Mesendoderm (in vitro differentiated cells): ENCODE data around the gene ATP13A2.

Experiments used
- DNase-seq: peaks from one replicate; pipeline ENCODE4 v3.0.0; 2013
- H2AK5ac ChIP-seq: 2 replicates; pipeline ENCODE4 v1.6.1; 2013; ENCODE audit warnings: low read length, inconsistent platforms
- H2BK120ac ChIP-seq: 2 replicates; pipeline ENCODE4 v1.6.1; 2013; ENCODE audit warnings: low read depth, mild to moderate bottlenecking, low read length, moderate library complexity, mixed read lengths
- H2BK15ac ChIP-seq: replicated peaks from 2 replicates; pipeline ENCODE4 v1.6.1; 2013; ENCODE audit warnings: low read depth, mild to moderate bottlenecking, moderate library complexity
- H2BK5ac ChIP-seq: 2 replicates; pipeline ENCODE4 v1.6.1; 2013; ENCODE audit warnings: low read length, inconsistent platforms
- H3K18ac ChIP-seq: 2 replicates; pipeline ENCODE4 v1.6.1; 2013; ENCODE audit warnings: mild to moderate bottlenecking, low read length, mixed read lengths
- H3K23ac ChIP-seq: one replicate; pipeline ENCODE4 v1.6.1; 2013; ENCODE audit warnings: low read length
- H3K27ac ChIP-seq: 2 replicates; pipeline ENCODE4 v1.5.1; 2013; ENCODE audit warnings: low read depth, mild to moderate bottlenecking, inconsistent platforms, low read length, moderate library complexity
- H3K27me3 ChIP-seq: 2 replicates; pipeline ENCODE4 v1.6.1; 2013; ENCODE audit warnings: low read length, control low read depth, mild to moderate bottlenecking, inconsistent platforms; ENCODE audit not compliant: insufficient read depth, poor library complexity
- H3K36me3 ChIP-seq: 2 replicates; pipeline ENCODE4 v1.6.1; 2013; ENCODE audit warnings: low read length, inconsistent platforms; ENCODE audit not compliant: control insufficient read depth, insufficient read depth
- H3K4ac ChIP-seq: one replicate; pipeline ENCODE4 v1.6.1; 2013; ENCODE audit warnings: low read depth, mild to moderate bottlenecking, low read length, moderate library complexity
- H3K4me1 ChIP-seq: 2 replicates; pipeline ENCODE4 v1.6.1; 2013; ENCODE audit warnings: low read depth, low read length, inconsistent platforms; ENCODE audit not compliant: control insufficient read depth
- H3K4me2 ChIP-seq: 2 replicates; pipeline ENCODE4 v1.6.1; 2013; ENCODE audit warnings: low read length
- H3K4me3 ChIP-seq: 2 replicates; pipeline ENCODE4 v1.5.1; 2013; ENCODE audit warnings: mild to moderate bottlenecking, low read length
- H3K56ac ChIP-seq: one replicate; pipeline ENCODE4 v1.6.1; 2013; ENCODE audit warnings: low read length
- H3K79me1 ChIP-seq: 2 replicates; pipeline ENCODE4 v1.6.1; 2013; ENCODE audit warnings: low read length, inconsistent platforms
- H3K79me2 ChIP-seq: 2 replicates; pipeline ENCODE4 v1.6.1; 2013; ENCODE audit warnings: mild to moderate bottlenecking, low read length; ENCODE audit not compliant: control insufficient read depth, insufficient read depth
- H3K9ac ChIP-seq: 2 replicates; pipeline ENCODE4 v1.6.1; 2013; ENCODE audit warnings: low read length, inconsistent platforms
- H4K5ac ChIP-seq: one replicate; pipeline ENCODE4 v1.6.1; 2013; ENCODE audit warnings: low read length
- H4K8ac ChIP-seq: one replicate; pipeline ENCODE4 v1.6.1; 2013; ENCODE audit warnings: low read depth, mild to moderate bottlenecking, control low read depth, low read length, moderate library complexity
- WGBS: extraction: QIAGEN DNeasy Blood & Tissue Kit; methylation state at CpG from one replicate; pipeline ENCODE4 v1.1.7; 2013; ENCODE audit warnings: low lambda C conversion rate, missing lambda C conversion rate; ENCODE audit not compliant: insufficient coverage; ENCODE audit errors: extremely low coverage; 5-methylcytosine and 5-hydroxymethylcytosine counted together

Gene ATP13A2

DNA sequence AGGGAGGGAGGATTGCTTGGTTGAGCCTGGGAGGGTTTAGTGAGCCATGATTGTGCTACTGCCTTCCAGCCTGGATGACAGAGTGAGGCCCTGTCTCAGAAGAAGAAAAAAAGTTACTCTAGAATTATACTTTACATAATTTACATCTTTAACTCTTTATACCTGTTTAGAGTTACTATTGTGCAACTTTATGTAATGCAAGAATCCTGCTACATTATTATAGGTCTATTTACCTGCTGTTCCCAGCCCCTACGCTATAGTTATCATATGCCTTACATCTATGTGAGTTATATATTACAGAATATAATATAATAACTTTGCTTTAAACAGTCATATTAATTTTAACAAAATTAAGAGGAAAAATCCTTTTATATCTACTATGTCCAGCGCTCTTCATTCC lies 27.8 kb upstream of the ATP13A2 start:
- H3K18ac ChIP-seq, result no peak overlapping the region
- H3K4me1 ChIP-seq, result no peaks in the 10 kb centered on the region
- no peak overlapping the region for H3K56ac ChIP-seq
- peaks cover 3% of the 10 kb centered on the region for H3K36me3 ChIP-seq
- H3K27ac ChIP-seq, result no peak overlapping the region
- H2BK120ac ChIP-seq, result no peak overlapping the region
- H4K8ac ChIP-seq, result no peak overlapping the region
- no peak overlapping the region for H3K4me2 ChIP-seq
- H2AK5ac ChIP-seq, result no peak overlapping the region
- H3K4me3 ChIP-seq, result no peak overlapping the region
- no peak overlapping the region for H3K23ac ChIP-seq
- WGBS, result no CpG with 5 or more reads among the region's 2 CpGs
- H4K5ac ChIP-seq, result no peak overlapping the region
- no peak overlapping the region for H3K9ac ChIP-seq
- H3K4ac ChIP-seq, result no peak overlapping the region
- no peak for DNase-seq
- no peak overlapping the region for H2BK15ac ChIP-seq
- H3K79me1 ChIP-seq, result no peaks in the 10 kb centered on the region
- H3K27me3 ChIP-seq, result no peaks in the 10 kb centered on the region
- no peak overlapping the region for H2BK5ac ChIP-seq
- H3K79me2 ChIP-seq, result no peaks in the 10 kb centered on the region

DNA sequence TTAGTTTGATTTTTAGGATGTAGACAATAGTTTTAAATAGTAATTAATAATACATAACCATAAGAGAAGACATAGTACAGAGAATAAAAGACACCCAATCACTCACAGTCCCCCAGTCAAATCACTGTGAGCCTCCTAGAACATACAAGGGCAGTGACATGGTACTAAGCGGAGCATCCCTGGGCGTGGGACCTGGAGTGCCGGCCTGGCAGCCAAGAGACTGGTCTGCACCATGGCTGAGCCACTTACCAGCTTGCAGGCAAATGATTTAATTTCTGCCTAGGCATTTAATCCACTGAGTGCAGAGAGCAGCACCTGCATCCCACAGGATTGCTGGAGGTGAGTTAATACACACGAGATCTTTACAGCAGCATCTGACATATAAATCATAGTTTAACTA lies 21.8 kb upstream of the ATP13A2 start:
- Histone ChIP-seq H3K4me1 (no peaks in the 10 kb centered on the region), H4K8ac (no peak overlapping the region), H3K4me2 (no peak overlapping the region), H3K36me3 (peaks cover 4% of the 10 kb centered on the region), H4K5ac (no peak overlapping the region), H2BK15ac (no peak overlapping the region), H2AK5ac (no peak overlapping the region), H3K56ac (no peak overlapping the region), H2BK5ac (no peak overlapping the region), H3K4ac (no peak overlapping the region), H3K4me3 (no peak overlapping the region), H3K27ac (no peak overlapping the region), H3K79me1 (no peaks in the 10 kb centered on the region), H2BK120ac (no peak overlapping the region), H3K18ac (no peak overlapping the region), H3K79me2 (no peaks in the 10 kb centered on the region), H3K27me3 (no peaks in the 10 kb centered on the region), H3K23ac (no peak overlapping the region), H3K9ac (no peak overlapping the region)
- no peak for DNase-seq
- no CpG with 5 or more reads among the region's 4 CpGs for whole genome bisulfite sequencing

DNA sequence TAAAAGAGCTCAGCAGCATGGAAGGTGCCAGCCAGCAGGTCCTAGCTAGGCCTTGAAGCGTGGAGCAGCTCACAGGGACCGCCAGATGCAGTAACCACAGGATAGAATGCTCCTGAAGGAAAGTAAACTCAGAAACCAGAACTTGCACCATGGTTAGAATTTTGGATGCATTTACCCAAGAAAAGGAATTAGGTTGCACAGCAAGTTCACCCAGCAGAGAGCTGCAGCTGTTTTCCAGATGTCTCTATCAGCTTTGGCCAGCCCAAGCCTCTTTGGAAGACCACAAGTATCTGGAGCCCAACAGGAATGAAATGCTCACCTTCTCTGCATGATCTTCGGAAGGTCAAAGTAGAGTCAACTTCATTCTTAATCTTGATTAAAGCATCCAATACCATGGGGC lies 21.0 kb upstream of the ATP13A2 start:
- no peak overlapping the region for H3K56ac ChIP-seq
- H3K79me2 ChIP-seq, result no peaks in the 10 kb centered on the region
- no CpG with 5 or more reads among the region's 3 CpGs for WGBS
- H2BK120ac ChIP-seq, result no peak overlapping the region
- H3K4ac ChIP-seq, result no peak overlapping the region
- H3K27ac ChIP-seq, result no peak overlapping the region
- H2AK5ac ChIP-seq, result no peak overlapping the region
- H2BK5ac ChIP-seq, result no peak overlapping the region
- no peaks in the 10 kb centered on the region for H3K4me1 ChIP-seq
- no peak overlapping the region for H3K4me2 ChIP-seq
- no peak overlapping the region for H2BK15ac ChIP-seq
- H3K27me3 ChIP-seq, result no peaks in the 10 kb centered on the region
- no peak overlapping the region for H3K9ac ChIP-seq
- H3K79me1 ChIP-seq, result no peaks in the 10 kb centered on the region
- no peak overlapping the region for H4K5ac ChIP-seq
- peaks cover 4% of the 10 kb centered on the region for H3K36me3 ChIP-seq
- H4K8ac ChIP-seq, result no peak overlapping the region
- H3K4me3 ChIP-seq, result no peak overlapping the region
- H3K18ac ChIP-seq, result no peak overlapping the region
- H3K23ac ChIP-seq, result no peak overlapping the region
- no peak for DNase-seq

DNA sequence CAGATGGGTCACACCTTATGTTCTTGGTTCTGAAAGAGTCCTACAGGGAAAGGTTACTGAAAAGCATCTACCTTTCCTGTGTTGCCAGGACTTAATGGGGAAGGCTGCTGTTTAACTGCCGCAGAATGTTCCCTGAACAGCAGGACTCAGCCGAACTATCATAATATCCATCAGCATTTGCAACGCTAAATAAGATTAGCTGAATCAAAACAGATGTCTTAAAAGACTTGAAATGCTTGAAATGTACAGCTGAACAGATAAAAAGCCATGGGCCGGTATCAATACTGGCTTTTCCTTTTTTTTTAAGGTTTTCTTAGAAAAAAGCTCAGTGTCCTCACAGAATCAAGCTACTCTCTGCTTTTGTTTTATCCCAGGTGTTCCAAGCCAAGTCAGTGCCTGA lies 19.7 kb upstream of the ATP13A2 start:
- no peaks in the 10 kb centered on the region for H3K4me1 ChIP-seq
- peaks cover 10% of the 10 kb centered on the region for H3K36me3 ChIP-seq
- no peak overlapping the region for H3K9ac ChIP-seq
- no peak overlapping the region for H2BK120ac ChIP-seq
- H4K8ac ChIP-seq, result no peak overlapping the region
- no peak overlapping the region for H3K18ac ChIP-seq
- no peak overlapping the region for H3K56ac ChIP-seq
- no peak overlapping the region for H3K4me2 ChIP-seq
- no peak overlapping the region for H3K4me3 ChIP-seq
- no CpG with 5 or more reads among the region's 4 CpGs for WGBS
- H4K5ac ChIP-seq, result no peak overlapping the region
- no peak for DNase-seq
- no peak overlapping the region for H2BK5ac ChIP-seq
- H3K4ac ChIP-seq, result no peak overlapping the region
- H2AK5ac ChIP-seq, result no peak overlapping the region
- no peak overlapping the region for H2BK15ac ChIP-seq
- H3K79me1 ChIP-seq, result no peaks in the 10 kb centered on the region
- H3K23ac ChIP-seq, result no peak overlapping the region
- H3K27me3 ChIP-seq, result no peaks in the 10 kb centered on the region
- H3K27ac ChIP-seq, result no peak overlapping the region
- no peaks in the 10 kb centered on the region for H3K79me2 ChIP-seq

DNA sequence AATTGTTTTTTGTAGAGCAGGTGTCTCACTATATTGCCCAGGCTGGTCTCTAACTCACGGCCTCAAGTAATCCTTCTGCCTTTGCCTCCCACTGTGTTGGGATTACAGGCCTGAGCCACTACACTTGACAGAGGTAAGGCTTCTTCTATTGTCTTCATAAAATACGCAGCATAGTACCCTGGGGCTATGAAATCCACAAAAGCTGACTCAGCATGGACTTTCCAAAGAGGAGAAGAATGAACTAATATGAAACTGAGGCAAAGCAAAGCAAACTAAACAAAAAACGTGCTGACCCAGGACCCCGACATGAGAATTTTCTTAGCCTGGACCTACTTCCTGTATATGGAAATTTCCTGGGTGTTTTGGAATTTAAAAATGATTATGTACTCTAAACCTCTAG lies 18.5 kb upstream of the ATP13A2 start:
- DNase-seq, result peak; percentile 51
- Histone ChIP-seq H2BK5ac (no peak overlapping the region), H3K79me2 (no peaks in the 10 kb centered on the region), H3K27me3 (no peaks in the 10 kb centered on the region), H3K4me2 (no peak overlapping the region), H3K27ac (no peak overlapping the region), H2BK15ac (no peak overlapping the region), H3K56ac (no peak overlapping the region), H3K79me1 (no peaks in the 10 kb centered on the region), H3K4ac (no peak overlapping the region), H3K36me3 (peaks cover 13% of the 10 kb centered on the region), H3K4me3 (no peak overlapping the region), H3K18ac (no peak overlapping the region), H3K23ac (no peak overlapping the region), H4K8ac (no peak overlapping the region), H2BK120ac (no peak overlapping the region), H3K4me1 (no peaks in the 10 kb centered on the region), H2AK5ac (no peak overlapping the region), H3K9ac (no peak overlapping the region), H4K5ac (no peak overlapping the region)
- WGBS, result no CpG with 5 or more reads among the region's 4 CpGs

DNA sequence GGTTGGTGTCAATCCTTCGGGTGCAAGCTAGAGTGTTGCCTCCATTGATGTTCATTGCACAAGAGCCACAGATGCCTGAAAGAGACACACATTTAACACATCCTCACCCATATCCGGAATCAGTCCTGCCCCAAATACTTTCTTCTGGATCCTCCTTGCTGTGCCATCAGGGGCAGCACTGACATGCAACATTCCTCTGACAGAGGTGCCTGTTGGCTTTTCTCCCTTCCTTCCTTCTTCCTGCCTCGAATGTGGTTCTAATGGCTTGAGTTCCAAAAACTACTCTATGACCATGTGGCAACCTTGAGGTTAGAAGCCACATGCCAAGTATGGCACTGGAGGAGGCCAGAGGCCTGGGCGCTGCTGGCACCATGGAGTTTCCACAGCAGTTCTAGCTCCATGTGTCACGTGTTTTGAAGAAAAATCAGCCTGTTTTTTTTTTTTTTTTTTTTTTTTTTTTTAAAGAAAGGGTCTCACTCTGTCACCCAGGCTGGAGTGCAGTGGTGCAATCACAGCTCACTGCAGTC lies 17.0 kb upstream of the ATP13A2 start:
- Histone ChIP-seq H3K9ac (no peak overlapping the region), H3K4me3 (no peak overlapping the region), H3K27me3 (no peaks in the 10 kb centered on the region), H4K8ac (no peak overlapping the region), H2BK15ac (no peak overlapping the region), H3K4me1 (no peaks in the 10 kb centered on the region), H3K18ac (no peak overlapping the region), H3K27ac (no peak overlapping the region), H2AK5ac (no peak overlapping the region), H3K36me3 (peaks cover 15% of the 10 kb centered on the region), H2BK120ac (no peak overlapping the region), H3K56ac (no peak overlapping the region), H3K23ac (no peak overlapping the region), H3K79me1 (no peaks in the 10 kb centered on the region), H3K4me2 (no peak overlapping the region), H3K4ac (no peak overlapping the region), H4K5ac (no peak overlapping the region), H2BK5ac (no peak overlapping the region), H3K79me2 (no peaks in the 10 kb centered on the region)
- DNase-seq, result no peak
- WGBS, result no CpG with 5 or more reads among the region's 5 CpGs
